Measurements from ENCODE around the gene TNFRSF25.
A peak's percentile ranks its signal among the peaks of the same experiment; 100 is the strongest.

Gene TNFRSF25

GRCh38 chr1:6488602-6489382 lies 22.8 kb upstream of the TNFRSF25 start:
- no peak for DNase-seq (ENCODE audit: low read depth in 2 of 3, low spot score in 2 of 3)

GRCh38 chr1:6487804-6488484 lies 22.0 kb upstream of the TNFRSF25 start:
- no peak for DNase-seq (ENCODE audit: low read depth in 2 of 3, low spot score in 2 of 3)

GRCh38 chr1:6486433-6487011 lies 20.5 kb upstream of the TNFRSF25 start:
- DNase-seq (ENCODE audit: low read depth in 2 of 3, low spot score in 2 of 3) = peak; percentile 58 to 87 (median 70)

GRCh38 chr1:6485168-6486101 lies 19.5 kb upstream of the TNFRSF25 start:
- no peak for DNase-seq (ENCODE audit: low read depth in 2 of 3, low spot score in 2 of 3)

GRCh38 chr1:6484826-6485167 lies 18.8 kb upstream of the TNFRSF25 start:
- no peak for DNase-seq (ENCODE audit: low read depth in 2 of 3, low spot score in 2 of 3)

- DNase-seq (ENCODE audit: low read depth in 2 of 3, low spot score in 2 of 3) = no peak
These were observed 17.8 kb upstream of the TNFRSF25 start for GRCh38 chr1:6483761-6484117.

- no peak for DNase-seq (ENCODE audit: low read depth in 2 of 3, low spot score in 2 of 3)
These were observed 17.2 kb upstream of the TNFRSF25 start for GRCh38 chr1:6483017-6483760.

GRCh38 chr1:6481820-6482219 lies 15.8 kb upstream of the TNFRSF25 start:
- no peak for DNase-seq (ENCODE audit: low read depth in 2 of 3, low spot score in 2 of 3)

- no peak for DNase-seq (ENCODE audit: low read depth in 2 of 3, low spot score in 2 of 3)
These were observed 11.3 kb upstream of the TNFRSF25 start for GRCh38 chr1:6477039-6477820.

GRCh38 chr1:6476483-6476882 lies 10.5 kb upstream of the TNFRSF25 start:
- no peak for DNase-seq (ENCODE audit: low read depth in 2 of 3, low spot score in 2 of 3)

GRCh38 chr1:6475381-6476133 lies 9.6 kb upstream of the TNFRSF25 start:
- DNase-seq (ENCODE audit: low read depth in 2 of 3, low spot score in 2 of 3) = peak in 2 of 3 experiments; percentile 70 to 76

GRCh38 chr1:6474815-6475282 lies 8.9 kb upstream of the TNFRSF25 start:
- no peak for DNase-seq (ENCODE audit: low read depth in 2 of 3, low spot score in 2 of 3)

- no peak for DNase-seq (ENCODE audit: low read depth in 2 of 3, low spot score in 2 of 3)
These were observed 8.2 kb upstream of the TNFRSF25 start for GRCh38 chr1:6473974-6474814.

GRCh38 chr1:6473156-6473555 lies 7.2 kb upstream of the TNFRSF25 start:
- no peak for DNase-seq (ENCODE audit: low read depth in 2 of 3, low spot score in 2 of 3)

- DNase-seq (ENCODE audit: low read depth in 2 of 3, low spot score in 2 of 3) = no peak
These were observed 6.4 kb upstream of the TNFRSF25 start for GRCh38 chr1:6472391-6472790.

- no peak for DNase-seq (ENCODE audit: low read depth in 2 of 3, low spot score in 2 of 3)
These were observed 6.0 kb upstream of the TNFRSF25 start for GRCh38 chr1:6471970-6472368.

GRCh38 chr1:6471086-6471969 lies 5.4 kb upstream of the TNFRSF25 start:
- DNase-seq (ENCODE audit: low read depth in 2 of 3, low spot score in 2 of 3) = no peak

All from activated CD8-positive, alpha-beta memory T cell treated with anti-CD3 and anti-CD28 coated beads for 48 hours (primary cell).